ENCODE results near the gene ISX.
"Not testable (repeated sequence)": the region's sequence is repeated elsewhere in the genome, so short reads cannot be mapped to it uniquely, and the experiment has no call there.

Gene ISX

GRCh38 chr22:35065796-35066218 lies at the start of gene ISX:
ISX (plus strand) TSS chr22:35066158; CDS start chr22:35067088, 930 bp downstream.
- no peak for DNase-seq

GRCh38 chr22:35016909-35017308 lies 49.0 kb upstream of the ISX start:
- DNase-seq, result no peak

DNA sequence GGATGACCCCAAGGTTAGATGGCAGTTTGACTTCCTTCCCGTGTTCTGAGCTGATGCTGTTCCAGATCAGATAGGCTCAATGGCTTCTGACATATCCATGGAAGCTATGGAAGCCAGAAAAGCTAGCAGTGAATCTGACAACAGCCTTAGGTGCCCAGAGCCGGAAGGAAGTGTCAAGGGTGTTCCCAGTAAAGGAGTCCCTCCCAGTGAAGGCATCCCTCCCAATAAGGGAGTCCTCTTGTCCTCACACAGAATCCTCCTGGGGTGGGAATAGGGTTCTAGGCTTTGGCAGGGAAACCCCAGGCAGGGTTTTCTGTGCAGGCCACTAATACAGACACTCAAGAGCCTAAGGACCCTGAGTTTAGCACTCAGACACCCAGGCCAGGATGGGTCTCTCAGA lies 47.0 kb upstream of the ISX start:
- no peak for DNase-seq

- no peak for DNase-seq
Measured at GRCh38 chr22:35020517-35020916, 45.4 kb upstream of the ISX start.

DNA sequence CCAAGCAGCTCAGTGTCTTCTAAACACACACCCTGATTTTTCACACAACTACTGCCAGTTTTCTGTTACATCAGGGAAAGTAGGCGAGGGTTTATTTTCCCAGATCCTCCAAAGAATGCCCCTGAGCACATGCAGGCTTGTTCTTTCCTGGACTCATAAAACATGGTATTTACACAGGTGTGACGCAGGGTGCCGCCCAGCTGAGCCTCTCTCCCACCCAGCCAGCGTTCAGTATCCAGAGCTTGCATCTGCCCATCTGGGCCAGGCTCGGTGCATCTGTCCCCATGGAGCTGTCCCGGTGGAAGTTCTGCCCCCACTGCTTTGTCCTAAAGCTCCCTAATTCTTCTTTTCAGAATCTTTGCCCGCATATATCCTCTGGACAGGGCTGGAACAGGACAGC lies 44.8 kb upstream of the ISX start:
- no peak for DNase-seq

DNA sequence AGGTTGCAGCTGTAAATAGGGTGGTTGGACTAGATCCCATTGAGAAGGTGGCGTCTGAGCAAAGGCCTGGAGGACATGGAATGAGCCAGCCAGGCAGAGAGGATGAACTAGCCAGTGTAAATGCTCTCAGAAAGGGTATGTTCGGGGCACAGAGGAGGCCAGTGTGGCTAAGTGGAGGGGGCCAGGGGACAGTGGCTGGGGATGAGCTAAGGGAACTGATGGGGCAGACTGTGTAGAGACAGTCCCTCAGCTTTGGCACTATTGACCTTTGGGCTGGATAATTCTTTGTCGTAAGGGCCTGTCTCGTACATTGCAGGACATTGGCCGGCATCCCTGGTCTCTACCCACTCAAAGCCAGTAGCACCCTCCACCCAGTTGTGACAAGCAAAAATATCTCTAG lies 43.7 kb upstream of the ISX start:
- DNase-seq, result no peak

- peak in 1 of 2 experiments; percentile 7 for DNase-seq
Measured at GRCh38 chr22:35023692-35024363, 42.1 kb upstream of the ISX start.

GRCh38 chr22:35024364-35024692 lies 41.6 kb upstream of the ISX start:
- no peak for DNase-seq

DNA sequence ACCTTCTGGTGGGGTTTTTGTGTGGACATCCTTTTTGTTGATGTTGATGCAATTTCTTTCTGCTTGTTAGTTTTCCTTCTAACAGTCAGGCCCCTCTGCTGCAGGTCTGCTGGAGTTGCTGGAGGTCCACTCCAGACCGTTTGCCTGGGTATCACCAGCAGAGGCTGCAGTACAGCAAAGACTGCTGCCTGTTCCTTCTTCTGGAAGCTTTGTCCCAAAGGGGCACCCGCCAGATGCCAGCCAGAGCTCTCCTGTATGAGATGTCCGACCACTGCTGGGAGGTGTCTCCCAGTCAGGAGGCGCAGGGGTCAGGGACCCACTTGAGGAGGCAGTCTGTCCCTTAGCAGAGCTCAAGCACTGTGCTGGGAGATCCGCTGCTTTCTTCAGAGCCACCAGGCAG lies 35.8 kb upstream of the ISX start:
- DNase-seq, result not testable (repeated sequence)

GRCh38 chr22:35032571-35032970 lies 33.4 kb upstream of the ISX start:
- no peak for DNase-seq

DNA sequence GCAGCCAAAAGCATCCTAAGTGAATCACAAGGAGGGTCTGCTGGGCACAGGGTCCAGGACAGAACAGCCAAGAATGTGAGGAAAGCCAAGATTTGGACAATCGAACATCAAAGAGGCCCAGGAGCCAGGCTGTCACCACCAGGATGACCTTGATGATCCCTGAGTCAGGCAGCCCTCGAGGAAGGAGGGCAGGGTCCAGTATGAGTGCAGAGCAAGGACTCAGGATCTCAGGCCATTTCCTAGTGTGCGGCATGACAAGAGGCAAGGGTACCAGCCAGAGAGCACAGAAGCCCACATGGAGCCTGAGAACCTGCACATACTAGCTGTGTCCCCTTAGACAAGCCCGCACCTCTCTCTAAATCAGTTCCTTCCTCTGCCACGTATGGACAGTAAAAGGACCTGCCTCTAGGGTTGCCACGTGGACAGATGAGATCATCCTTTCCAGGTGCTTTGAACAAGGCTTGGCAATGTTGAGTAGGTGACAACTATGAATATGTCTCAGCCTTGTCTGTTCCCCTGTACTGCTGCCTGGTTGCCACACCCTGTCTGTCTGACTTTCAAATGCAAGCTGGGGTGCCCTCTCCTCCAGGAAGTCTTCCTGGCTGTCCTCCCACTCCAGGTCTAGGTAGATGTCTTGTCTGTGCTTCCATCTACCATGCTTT lies 32.2 kb upstream of the ISX start:
- DNase-seq, result no peak

DNA sequence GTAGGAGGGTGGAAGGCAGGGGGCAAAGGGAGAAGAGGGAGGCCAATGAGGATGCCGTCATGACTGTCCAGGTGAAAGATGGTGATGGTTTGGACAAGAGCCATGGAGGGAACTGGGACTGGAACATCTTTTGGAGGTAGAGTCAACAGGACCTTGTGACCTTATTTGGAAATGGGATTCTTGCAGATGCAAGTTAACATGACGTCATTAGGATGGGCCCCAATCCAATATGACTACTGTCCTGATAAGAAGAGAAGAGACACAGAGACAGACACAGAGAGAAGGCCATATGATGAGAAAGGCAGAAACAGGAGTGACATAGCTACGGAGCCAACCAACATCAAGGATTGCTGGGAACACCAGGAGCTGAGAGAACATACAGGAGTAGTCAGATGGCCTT lies 31.0 kb upstream of the ISX start:
- no peak for DNase-seq

GRCh38 chr22:35037089-35037488 lies 28.9 kb upstream of the ISX start:
- DNase-seq, result peak in 1 of 2 experiments; percentile 11

DNA sequence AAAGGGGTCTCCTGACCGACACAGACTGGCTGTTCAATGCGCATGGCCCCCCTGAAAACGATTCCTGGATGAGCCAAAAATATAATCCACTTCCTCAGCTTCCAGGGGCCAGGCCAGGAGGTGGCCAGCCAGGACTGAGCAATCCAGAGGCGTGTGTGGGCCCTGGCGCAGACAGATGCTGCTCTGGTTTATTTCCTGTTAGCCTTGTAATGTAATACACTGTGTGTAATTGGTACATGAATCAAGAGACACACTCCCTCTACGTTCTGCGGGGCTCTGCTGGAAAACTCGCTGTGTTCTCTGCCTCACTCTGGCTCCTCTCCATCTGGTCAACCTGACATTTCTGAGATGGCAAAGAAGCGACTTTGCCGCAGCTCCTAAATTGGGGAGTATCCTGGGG lies 26.3 kb upstream of the ISX start:
- DNase-seq, result no peak

DNA sequence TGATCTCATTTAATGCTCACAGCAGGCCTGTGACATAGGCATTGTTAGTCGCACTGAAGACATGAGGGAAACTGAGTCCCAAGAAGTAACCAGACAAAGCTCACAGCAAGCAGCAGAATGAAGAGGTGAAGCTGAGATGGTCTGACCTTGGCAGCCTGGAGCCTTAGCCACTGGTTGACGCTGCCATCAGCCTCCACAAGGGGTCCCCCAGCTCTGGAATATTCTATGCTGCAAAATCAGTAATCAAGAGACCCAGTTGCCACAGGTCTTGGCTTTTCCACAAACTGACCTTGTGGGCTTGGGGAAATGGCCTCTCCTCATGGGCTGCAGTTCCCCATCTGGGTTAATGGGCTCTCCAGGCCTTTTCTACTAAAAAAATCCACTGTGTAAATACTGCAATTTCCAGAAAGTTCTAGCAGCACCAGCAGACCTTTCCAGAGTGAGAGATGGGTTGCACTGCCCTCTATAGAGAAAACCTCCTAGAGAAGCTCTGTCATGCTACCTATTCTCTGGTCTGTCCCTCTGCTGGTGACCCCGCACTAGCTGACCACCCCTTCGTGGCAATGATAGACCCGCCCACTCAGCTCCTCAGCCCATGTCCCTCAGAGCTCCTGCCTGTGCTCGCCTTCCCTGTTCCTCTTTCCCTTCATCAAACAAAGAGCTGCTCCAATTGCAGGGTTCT lies 22.6 kb upstream of the ISX start:
- no peak for DNase-seq

DNA sequence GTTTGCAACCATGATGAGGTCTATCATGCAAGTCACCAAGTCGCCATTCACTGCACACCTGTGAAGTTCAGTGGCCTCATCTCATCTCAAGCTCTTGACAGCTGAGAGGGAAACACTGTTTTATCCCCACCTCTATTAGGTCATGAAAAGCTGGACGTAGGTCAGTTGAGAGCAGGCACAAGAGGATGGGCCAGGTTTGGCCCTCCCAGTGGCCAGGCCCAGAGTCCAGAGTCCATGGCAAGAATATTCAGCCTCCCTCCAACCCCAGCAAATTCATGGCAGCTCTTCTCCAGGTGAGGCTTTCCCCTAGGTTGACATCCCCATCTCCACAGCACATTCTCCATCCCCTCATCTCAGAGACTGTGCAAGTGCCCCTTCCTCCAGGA lies 22.0 kb upstream of the ISX start:
- no peak for DNase-seq

DNA sequence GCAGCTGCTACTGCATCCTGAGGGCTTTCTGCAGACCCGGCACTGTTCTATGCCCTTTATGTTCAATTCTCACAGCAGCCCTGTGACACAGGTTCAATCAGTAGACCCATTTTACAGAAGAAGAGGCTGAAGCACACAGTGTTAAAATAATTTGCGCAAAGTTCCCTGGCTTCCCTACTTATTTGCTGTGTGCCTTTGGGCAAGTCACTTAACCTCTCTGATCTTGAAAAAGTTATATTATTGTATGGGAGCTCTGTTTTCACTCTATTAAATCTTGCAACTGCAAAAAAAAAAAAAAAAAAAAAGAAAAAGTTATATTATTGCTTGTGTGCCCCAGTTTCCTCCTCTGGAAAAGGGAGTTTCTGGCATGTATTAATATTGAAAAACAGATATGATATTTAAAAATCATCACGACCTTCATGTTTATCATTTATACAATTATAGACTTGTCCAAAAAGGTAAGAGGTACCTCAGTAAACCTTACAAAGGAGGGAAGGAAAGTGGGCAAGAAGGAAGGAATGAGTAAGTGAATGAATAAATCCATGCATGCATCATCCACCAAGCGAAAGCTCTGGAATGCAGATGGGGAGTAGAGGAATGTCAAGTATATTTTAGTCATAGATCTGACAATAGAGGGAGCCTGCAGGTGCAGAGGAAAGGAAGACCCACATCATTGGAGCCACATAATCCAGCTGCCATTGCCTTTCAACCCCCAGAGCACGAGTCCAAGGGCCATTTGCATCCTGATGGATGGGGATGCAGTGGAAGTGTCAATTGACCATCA lies 21.2 kb upstream of the ISX start:
- no peak for DNase-seq

GRCh38 chr22:35045451-35045850 lies 20.5 kb upstream of the ISX start:
- no peak for DNase-seq

GRCh38 chr22:35046744-35047462 lies 19.1 kb upstream of the ISX start:
- no peak for DNase-seq

- DNase-seq, result not testable (repeated sequence)
Measured at GRCh38 chr22:35050038-35050437, 15.9 kb upstream of the ISX start.

- DNase-seq, result no peak
Measured at GRCh38 chr22:35051013-35051535, 14.9 kb upstream of the ISX start.

DNA sequence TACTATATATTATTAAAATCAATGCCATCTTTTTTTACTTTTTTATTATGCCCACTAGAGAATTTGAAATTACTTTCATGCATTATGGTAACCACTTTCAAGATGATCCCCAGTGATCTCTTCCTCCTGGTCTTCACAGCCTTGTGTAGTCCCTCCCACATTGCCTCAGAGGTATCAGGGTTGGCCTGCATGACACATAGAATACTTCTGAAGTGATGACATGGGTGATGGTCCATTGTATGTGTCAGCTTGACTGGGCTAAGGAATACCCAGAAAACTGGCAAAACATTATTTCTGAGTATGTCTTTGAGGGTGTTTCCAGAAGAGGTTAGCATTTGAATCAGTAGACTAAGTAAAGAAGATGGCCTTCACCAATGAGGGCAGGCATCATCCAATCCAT lies 14.2 kb upstream of the ISX start:
- DNase-seq, result no peak

Measured in Kasumi-1 (cell line).